Adipocyte (in vitro differentiated cells): ENCODE results near the gene APP.

Experiments used
- DNase-seq: peaks from one replicate; pipeline ENCODE4 v3.0.0-alpha.2; 2015; ENCODE audit warnings: low read depth
- H3K27me3 ChIP-seq: replicated peaks from 2 replicates; pipeline ENCODE4 v1.7.0; 2013; ENCODE audit warnings: mild to moderate bottlenecking, low read length, moderate library complexity; ENCODE audit not compliant: control insufficient read depth, insufficient read depth
- H3K36me3 ChIP-seq: 2 replicates; pipeline ENCODE4 v1.7.0; 2013; ENCODE audit warnings: low read length, mild to moderate bottlenecking, moderate library complexity; ENCODE audit not compliant: control insufficient read depth, insufficient read depth, severe bottlenecking
- H3K4me1 ChIP-seq: 2 replicates; pipeline ENCODE4 v1.7.0; 2013; ENCODE audit warnings: mild to moderate bottlenecking, low read length, moderate library complexity; ENCODE audit not compliant: control insufficient read depth, insufficient read depth
- H3K4me3 ChIP-seq: 2 replicates; pipeline ENCODE4 v1.7.0; 2013; ENCODE audit warnings: mild to moderate bottlenecking, low read length, moderate library complexity
- H3K9ac ChIP-seq: 2 replicates; pipeline ENCODE4 v1.7.0; 2013; ENCODE audit warnings: mild to moderate bottlenecking, low read length, moderate library complexity
- H3K9me3 ChIP-seq: 2 replicates; pipeline ENCODE4 v1.7.0; 2013; ENCODE audit warnings: mild to moderate bottlenecking, low read length, moderate library complexity; ENCODE audit not compliant: control insufficient read depth

The APP gene

DNA sequence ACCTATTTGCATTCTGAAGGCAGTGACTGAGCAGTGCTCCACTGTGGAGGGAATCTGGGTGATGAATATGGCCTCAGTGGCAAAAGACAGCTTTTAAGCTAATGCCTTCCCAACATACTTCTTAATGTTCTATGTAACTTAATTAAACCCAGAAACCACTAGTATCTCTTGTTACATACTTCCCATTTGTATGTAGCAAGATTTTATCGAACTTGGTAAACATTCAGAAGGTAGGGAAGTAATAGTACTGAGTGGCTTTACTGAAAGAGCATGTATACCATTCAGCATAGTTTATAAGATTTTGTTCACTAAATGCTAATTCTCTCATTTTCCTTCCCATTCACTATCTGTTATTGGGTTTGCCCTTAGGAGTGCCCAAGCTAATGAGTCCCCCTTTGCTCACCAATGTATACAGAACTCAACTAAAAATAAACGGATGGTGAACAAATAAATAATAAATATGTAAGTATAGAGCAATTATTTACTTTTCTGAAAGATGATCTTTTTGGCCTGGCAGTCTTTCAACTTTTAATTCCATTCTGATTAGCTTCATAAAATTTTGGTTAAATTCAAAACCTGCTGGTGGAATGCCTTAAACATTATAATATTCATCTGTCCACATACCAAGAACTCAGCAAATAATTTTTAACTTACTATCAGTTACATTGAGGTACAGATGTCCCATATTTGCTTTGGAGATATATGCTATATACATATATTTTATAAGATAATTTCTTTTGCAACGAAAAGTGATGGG is 204.4 kb downstream of the APP start:
- Histone ChIP-seq H3K36me3 (peaks cover 8% of the 10 kb centered on the region), H3K4me3 (no peak overlapping the region)

DNA sequence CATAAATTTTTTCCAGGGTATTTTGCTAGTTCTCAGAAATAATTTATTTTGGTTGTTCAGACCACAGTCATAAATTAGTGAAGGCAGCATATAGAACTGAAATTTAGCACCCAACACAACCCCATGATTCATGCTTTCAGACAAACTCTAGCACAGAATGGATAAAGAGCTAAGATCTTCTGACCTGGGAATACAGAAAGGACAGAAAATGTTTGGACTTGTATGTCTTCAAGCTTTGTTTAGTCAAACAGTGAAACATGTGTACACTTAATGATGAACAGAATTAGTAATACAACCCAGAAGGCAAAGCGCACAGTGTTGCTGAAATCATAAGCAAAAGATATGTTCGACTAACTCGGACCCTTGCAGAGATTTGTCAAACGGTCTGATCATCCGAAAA is 205.6 kb downstream of the APP start:
- no peak overlapping the region for H3K9ac ChIP-seq
- no peaks in the 10 kb centered on the region for H3K27me3 ChIP-seq
- H3K4me3 ChIP-seq: no peak overlapping the region
- peaks cover 5% of the 10 kb centered on the region for H3K4me1 ChIP-seq
- no peak for DNase-seq
- H3K36me3 ChIP-seq: peaks cover 4% of the 10 kb centered on the region
- H3K9me3 ChIP-seq: no peaks in the 10 kb centered on the region

More for the DNA sequence above, 204.4 kb downstream of the APP start:
- peak; percentile 16 for DNase-seq
- Histone ChIP-seq H3K9ac (no peak overlapping the region), H3K9me3 (no peaks in the 10 kb centered on the region), H3K4me1 (peaks cover 5% of the 10 kb centered on the region), H3K27me3 (no peaks in the 10 kb centered on the region)

DNA sequence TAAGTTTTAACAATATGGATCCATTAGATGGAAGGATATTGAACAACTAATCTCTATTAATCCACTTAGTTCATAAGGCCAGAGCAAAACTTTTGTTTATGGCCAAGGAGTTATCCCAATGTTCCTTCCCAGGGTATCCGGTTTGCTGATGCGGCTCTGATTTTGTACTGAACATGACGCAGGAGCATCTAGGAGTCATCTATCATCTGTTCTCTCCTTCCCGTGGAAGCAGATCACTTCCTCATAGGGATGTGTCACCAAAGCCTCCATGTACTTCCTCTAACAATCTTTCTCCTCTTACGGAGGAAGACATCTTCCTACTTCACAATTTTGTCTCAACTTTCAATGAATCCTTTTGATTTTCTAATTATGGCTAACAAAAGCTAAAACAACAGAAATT is 206.6 kb downstream of the APP start:
- Histone ChIP-seq H3K27me3 (no peaks in the 10 kb centered on the region), H3K36me3 (peaks cover 4% of the 10 kb centered on the region), H3K9ac (no peak overlapping the region), H3K4me3 (no peak overlapping the region), H3K9me3 (no peaks in the 10 kb centered on the region), H3K4me1 (peaks cover 5% of the 10 kb centered on the region)
- DNase-seq: no peak

DNA sequence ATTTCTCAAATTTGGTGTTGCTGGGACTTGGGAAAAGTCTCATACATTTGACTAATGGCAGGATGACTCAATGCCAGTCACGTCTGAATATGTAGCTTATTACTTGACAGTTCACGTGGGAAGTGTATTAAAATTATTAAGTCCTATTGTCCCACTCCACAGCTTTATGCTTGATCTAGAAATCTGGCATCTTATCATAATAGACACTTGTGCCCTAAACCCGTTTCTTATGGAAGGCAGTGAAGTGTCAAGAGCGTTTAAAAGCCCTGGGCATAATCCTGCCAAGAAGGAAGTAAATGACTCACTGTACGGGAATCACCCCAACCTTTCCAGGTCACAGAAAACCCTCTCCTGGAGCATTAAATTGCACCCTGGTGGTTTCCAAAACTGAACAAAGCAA is 207.4 kb downstream of the APP start:
- Histone ChIP-seq H3K9me3 (no peaks in the 10 kb centered on the region), H3K9ac (no peak overlapping the region), H3K4me1 (peaks cover 5% of the 10 kb centered on the region), H3K27me3 (no peaks in the 10 kb centered on the region), H3K36me3 (peaks cover 4% of the 10 kb centered on the region), H3K4me3 (no peak overlapping the region)
- DNase-seq: no peak

DNA sequence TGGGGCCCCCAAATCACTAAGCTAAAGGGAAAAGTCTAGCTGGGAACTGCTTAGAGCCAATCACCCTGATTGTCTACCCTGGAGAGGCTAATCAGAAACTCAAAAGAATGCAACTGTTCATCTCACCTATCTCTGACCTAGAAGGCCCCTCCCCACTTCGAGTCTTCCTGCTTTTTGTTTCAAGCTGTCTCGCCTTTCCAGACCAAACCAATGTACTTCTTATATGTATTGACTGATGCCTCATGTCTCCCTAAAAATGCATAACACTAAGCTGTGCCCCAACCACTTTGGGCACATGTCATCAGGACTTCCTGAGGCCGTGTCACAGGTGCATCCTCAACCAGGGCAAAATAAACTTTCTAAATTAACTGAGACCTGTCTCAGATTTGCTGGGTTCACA is 209.5 kb downstream of the APP start:
- no peaks in the 10 kb centered on the region for H3K36me3 ChIP-seq
- no peaks in the 10 kb centered on the region for H3K9me3 ChIP-seq
- H3K27me3 ChIP-seq: no peaks in the 10 kb centered on the region
- no peak overlapping the region for H3K4me3 ChIP-seq
- peaks cover 19% of the 10 kb centered on the region for H3K4me1 ChIP-seq
- no peak overlapping the region for H3K9ac ChIP-seq
- DNase-seq: no peak

DNA sequence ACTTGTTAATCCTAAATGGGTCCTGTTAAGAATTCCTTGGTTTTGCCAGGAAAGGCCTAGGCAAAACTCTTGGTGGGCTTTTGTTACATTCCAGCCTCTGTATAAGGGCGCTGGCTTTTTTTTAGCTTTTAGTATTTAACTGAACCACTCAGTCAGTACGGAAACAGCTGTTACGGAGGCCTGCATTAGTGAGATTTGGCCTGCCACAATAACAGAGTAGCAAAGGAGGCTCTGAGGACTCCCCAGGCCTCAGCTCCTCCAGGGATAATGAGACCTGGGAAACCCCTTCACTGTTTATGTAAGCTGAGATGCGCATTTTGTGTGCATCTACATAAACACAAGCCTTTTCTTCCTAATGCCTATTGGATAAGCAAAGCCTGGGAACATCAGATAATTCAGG is 210.2 kb downstream of the APP start:
- Histone ChIP-seq H3K27me3 (no peaks in the 10 kb centered on the region), H3K4me3 (no peak overlapping the region), H3K9me3 (no peaks in the 10 kb centered on the region), H3K9ac (no peak overlapping the region), H3K36me3 (no peaks in the 10 kb centered on the region), H3K4me1 (peaks cover 22% of the 10 kb centered on the region)
- DNase-seq: no peak

DNA sequence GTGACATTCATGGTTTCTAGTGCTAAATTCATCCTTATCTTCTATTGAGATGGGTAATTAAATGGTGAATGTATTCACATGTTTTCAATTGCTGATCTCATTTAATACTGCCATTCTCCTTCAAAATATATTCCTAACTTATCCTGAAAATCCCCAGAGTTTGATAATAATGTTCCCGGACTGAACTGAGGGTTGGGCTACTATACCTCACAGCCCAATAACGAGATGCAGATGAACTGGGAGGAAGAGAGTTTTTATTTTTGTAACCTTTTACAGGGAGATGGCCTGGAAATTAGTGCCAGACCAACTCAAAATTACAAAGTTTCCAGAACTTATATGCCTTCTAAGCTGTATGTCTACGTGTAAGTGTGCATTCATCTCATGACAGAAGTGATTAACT is 210.8 kb downstream of the APP start:
- no peak for DNase-seq
- H3K4me3 ChIP-seq: no peak overlapping the region
- H3K27me3 ChIP-seq: no peaks in the 10 kb centered on the region
- H3K9ac ChIP-seq: no peak overlapping the region
- H3K4me1 ChIP-seq: peaks cover 22% of the 10 kb centered on the region
- no peaks in the 10 kb centered on the region for H3K36me3 ChIP-seq
- no peaks in the 10 kb centered on the region for H3K9me3 ChIP-seq

DNA sequence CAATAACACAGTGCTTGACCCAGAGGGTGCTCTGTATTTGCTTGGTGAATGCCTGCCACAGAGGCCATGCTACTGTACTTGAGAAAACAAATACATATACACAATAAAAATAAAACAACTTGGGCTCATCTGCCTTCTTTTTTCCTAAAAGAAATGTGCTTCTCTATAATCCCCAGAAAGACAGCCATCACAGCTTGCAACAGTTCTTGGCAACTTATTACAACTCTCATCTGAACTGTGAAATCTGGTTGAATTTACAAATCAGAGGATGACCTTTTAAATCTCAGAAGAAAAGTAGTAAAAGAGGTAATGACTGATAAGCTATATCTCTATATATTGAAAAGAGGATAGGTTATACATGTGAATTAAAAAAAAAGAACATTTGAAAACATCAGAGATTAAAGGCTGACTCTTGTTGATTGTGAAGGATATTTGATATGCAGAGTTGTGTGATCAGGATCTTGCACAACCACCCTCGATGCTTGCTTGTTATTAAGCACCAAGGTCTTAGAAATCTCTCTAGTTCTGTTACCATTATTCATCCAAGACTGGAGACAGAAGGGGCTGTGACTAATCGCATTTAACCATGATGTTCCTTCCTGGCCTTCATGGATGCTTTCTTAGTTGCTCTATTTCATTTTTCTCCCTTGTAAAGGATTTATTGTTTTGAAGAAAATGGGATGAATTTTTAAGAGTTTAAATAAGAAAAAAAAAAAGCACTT is 213.4 kb downstream of the APP start:
- H3K4me3 ChIP-seq: peak overlapping the region; percentile 44
- H3K9me3 ChIP-seq: no peaks in the 10 kb centered on the region
- H3K27me3 ChIP-seq: no peaks in the 10 kb centered on the region
- DNase-seq: peak; percentile 86
- peaks cover 43% of the 10 kb centered on the region for H3K4me1 ChIP-seq
- H3K36me3 ChIP-seq: peaks cover 7% of the 10 kb centered on the region
- peak overlapping the region; percentile 57 for H3K9ac ChIP-seq

DNA sequence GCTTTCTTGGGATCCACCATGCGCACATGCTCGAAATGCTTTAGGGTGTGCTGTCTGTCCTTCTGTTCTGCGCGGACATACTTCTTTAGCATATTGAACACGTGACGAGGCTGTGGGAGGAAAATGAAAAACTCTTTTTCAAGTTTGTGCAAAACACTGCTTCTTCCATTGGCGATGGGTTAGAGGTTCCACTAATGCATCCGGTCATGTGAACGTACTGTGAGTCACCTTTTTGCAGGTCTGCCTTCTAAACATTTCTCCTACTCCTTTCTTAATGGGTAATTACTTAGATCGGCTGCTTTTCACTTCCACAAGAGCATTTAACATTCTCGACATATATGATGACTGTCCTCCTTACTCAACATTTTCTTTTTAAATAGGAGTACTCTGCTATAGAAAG is 214.9 kb downstream of the APP start:
- peaks cover 46% of the 10 kb centered on the region for H3K4me1 ChIP-seq
- no peak overlapping the region for H3K4me3 ChIP-seq
- peaks cover 7% of the 10 kb centered on the region for H3K36me3 ChIP-seq
- no peak overlapping the region for H3K9ac ChIP-seq
- no peaks in the 10 kb centered on the region for H3K27me3 ChIP-seq
- no peak for DNase-seq
- H3K9me3 ChIP-seq: no peaks in the 10 kb centered on the region

DNA sequence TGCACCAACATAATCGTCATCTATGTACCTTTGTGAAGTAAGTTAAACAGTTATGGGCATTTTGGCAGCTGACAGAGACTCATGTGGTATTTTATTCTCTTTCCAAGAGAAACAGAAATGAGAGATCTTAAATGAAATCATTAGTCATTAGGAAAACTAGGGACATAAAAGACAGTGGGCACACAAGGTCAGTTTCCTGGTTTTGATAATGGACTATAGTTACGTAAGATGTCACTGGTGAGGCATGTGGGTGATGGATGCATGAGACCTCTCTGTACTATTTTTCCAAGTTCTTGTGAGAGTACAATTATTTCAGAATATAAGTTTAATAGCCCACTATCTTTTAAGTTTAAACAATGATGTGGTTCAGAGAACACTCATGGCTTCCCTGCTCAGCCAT is 216.9 kb downstream of the APP start:
- H3K4me3 ChIP-seq: no peak overlapping the region
- peaks cover 7% of the 10 kb centered on the region for H3K36me3 ChIP-seq
- H3K9me3 ChIP-seq: no peaks in the 10 kb centered on the region
- H3K4me1 ChIP-seq: peaks cover 52% of the 10 kb centered on the region
- H3K27me3 ChIP-seq: no peaks in the 10 kb centered on the region
- no peak for DNase-seq
- H3K9ac ChIP-seq: no peak overlapping the region

DNA sequence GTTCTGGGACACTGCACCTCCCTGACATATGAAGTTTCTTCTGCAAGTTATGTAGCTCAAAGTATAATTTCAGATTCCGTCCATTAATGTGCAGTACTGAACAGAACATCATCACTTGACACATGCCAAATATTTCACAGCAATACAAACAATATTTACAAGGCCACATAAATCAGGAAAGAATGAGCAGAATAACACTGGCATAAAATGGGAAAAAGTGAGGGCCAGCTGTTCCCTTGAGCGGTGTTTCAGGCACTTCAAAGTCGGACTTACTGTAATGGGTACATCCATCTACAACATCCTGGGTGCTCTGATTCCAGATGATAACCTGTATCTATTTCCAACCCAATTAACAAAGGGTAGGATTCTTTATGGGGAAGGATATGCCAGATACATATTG is 217.4 kb downstream of the APP start:
- Histone ChIP-seq H3K9ac (no peak overlapping the region), H3K9me3 (no peaks in the 10 kb centered on the region), H3K4me1 (peaks cover 52% of the 10 kb centered on the region), H3K36me3 (peaks cover 7% of the 10 kb centered on the region), H3K27me3 (no peaks in the 10 kb centered on the region), H3K4me3 (no peak overlapping the region)
- no peak for DNase-seq
